Breast epithelium (tissue), 4 donors: ENCODE results near the gene GLIS1. TPM values are rescaled to one million over a fixed set of nuclear protein-coding genes. Genes with fewer than 3 reads are reported as not detected.
"Not testable (repeated sequence)": the region's sequence is repeated elsewhere in the genome, so short reads cannot be mapped to it uniquely, and the experiment has no call there.

ENCODE experiments used
- DNase-seq, 2 donors: peaks; one replicate each; pipeline ENCODE4 v3.0.0-alpha.2; 2019; ENCODE audit warnings: low spot score in 2 of 2
- H3K27ac ChIP-seq, 2 donors: fragments of 200-600 bp; sonication (generic) in 1 of 2; one replicate each; pipeline ENCODE4 v1.5.1; 2016 to 2019; ENCODE audit warnings: mild to moderate bottlenecking in 1 of 2
- H3K27me3 ChIP-seq, 2 donors: fragments of 200-600 bp; sonication (generic) in 1 of 2; one replicate each; pipeline versions ENCODE4 v1.5.1 to v1.6.0; 2017 to 2019; ENCODE audit warnings: control low read depth in 1 of 2, mild to moderate bottlenecking in 1 of 2
- H3K36me3 ChIP-seq: fragments of 200-600 bp; one replicate; pipeline ENCODE4 v1.5.1; 2019
- H3K4me1 ChIP-seq, 2 donors: fragments of 200-600 bp; sonication (generic); one replicate each; pipeline ENCODE4 v1.5.1; 2016 to 2019; ENCODE audit warnings: control low read depth in 1 of 2
- H3K4me3 ChIP-seq, 3 donors: fragments of 200-600 bp; sonication (generic); 1 replicate in 2 of 3; 2 replicates in 1 of 3; pipeline ENCODE4 v1.5.1; 2016 to 2019; ENCODE audit warnings: mild to moderate bottlenecking in 3 of 3, moderate library complexity in 2 of 3
- H3K9me3 ChIP-seq, 2 donors: fragments of 200-600 bp; sonication (generic) in 1 of 2; one replicate each; pipeline ENCODE4 v1.5.1; 2016 to 2019; ENCODE audit warnings: control low read depth in 1 of 2
- POLR2A ChIP-seq: fragments of 450-650 bp; IDR thresholded peaks from one replicate; pipeline ENCODE4 v1.6.1; 2016; ENCODE audit warnings: antibody characterized with exemption, mild to moderate bottlenecking, moderate library complexity
- POLR2AphosphoS5 ChIP-seq, 3 donors: sonication (generic); formaldehyde crosslinking; IDR thresholded peaks; one replicate each; pipeline ENCODE4 v1.6.1; 2017; ENCODE audit warnings: antibody characterized with exemption in 3 of 3
- intact Hi-C: fragments of 100-400 bp; cut with DNase I; formaldehyde crosslinking; loops from one replicate; pipeline ENCODE4 v1.15.1; 2023; ENCODE audit warnings: low total_unique reads
- total RNA-seq, 3 donors: library from RNA; depleted of rRNA; stranded (reverse); fragments of >200 nt; gene quantifications; one replicate each; pipeline ENCODE4 v1.1.0, GENCODE V29; 2016
- TF ChIP-seq, protein P1 (sequence below), 3 donors: fragments of 450-650 bp; IDR thresholded peaks; one replicate each; pipeline ENCODE4 v1.5.1; 2016 to 2017; ENCODE audit warnings: antibody characterized with exemption in 3 of 3, mild to moderate bottlenecking in 3 of 3, moderate library complexity in 3 of 3

GLIS1 gene
- total RNA-seq, 3 donors from 2014 or later, result 0.16 to 2.0 (median 0.59) TPM

DNA sequence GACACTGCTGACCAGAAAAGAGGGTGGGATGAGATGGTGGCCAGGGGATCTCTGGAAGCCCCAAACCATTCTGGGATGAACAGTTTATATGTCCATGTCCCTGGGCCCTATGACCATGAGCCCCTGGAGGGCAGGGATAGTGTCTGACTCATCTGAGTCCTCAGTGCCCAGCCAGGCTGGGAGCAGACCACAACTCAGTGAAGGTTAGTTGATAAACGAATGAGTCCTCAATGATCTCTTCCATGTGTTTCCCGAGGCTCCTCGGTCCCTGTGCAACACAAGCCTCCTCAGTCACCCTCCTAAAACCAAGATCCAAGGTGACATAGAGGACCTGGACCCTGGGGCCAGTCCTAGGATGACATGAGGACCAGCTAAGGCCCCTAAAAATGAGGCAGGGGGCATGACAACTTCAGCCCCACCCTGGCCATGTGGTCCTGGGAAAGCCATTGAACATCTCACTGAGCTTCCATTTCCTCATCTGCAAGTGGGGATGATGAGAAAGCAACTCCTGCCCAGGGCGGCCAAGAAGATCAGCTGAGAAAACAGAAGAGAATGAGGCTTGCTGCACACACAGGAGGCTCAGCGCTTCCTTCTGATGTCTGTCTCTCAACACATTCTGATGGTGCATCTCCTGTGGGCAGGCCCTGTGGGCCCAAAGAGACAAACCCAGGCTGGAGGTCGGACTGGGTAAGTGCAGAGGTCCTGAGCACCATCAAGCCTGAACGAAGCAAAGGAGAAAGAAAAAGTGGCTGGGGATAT is 86.3 kb downstream of the GLIS1 start:
- no peak overlapping the region for H3K4me3 ChIP-seq
- no peaks in the 10 kb centered on the region for H3K4me1 ChIP-seq
- TF ChIP-seq POLR2A, result no peak
- H3K36me3 ChIP-seq, result no peaks in the 10 kb centered on the region
- H3K9me3 ChIP-seq, result no peaks in the 10 kb centered on the region
- H3K27ac ChIP-seq, result no peak overlapping the region
- no peaks in the 10 kb centered on the region for H3K27me3 ChIP-seq
- peak in 1 of 2 donors; percentile 27 for DNase-seq
- intact Hi-C loops, result no loop called here

GRCh38 chr1:53651356-53651755 is 87.6 kb downstream of the GLIS1 start:
- Histone ChIP-seq H3K27me3 (no peaks in the 10 kb centered on the region), H3K4me1 (no peaks in the 10 kb centered on the region), H3K36me3 (no peaks in the 10 kb centered on the region), H3K27ac (no peak overlapping the region), H3K4me3 (no peak overlapping the region), H3K9me3 (no peaks in the 10 kb centered on the region)
- DNase-seq, result peak in 1 of 2 donors; percentile 25
- intact Hi-C loops, result no loop called here
- TF ChIP-seq, protein P1, sequence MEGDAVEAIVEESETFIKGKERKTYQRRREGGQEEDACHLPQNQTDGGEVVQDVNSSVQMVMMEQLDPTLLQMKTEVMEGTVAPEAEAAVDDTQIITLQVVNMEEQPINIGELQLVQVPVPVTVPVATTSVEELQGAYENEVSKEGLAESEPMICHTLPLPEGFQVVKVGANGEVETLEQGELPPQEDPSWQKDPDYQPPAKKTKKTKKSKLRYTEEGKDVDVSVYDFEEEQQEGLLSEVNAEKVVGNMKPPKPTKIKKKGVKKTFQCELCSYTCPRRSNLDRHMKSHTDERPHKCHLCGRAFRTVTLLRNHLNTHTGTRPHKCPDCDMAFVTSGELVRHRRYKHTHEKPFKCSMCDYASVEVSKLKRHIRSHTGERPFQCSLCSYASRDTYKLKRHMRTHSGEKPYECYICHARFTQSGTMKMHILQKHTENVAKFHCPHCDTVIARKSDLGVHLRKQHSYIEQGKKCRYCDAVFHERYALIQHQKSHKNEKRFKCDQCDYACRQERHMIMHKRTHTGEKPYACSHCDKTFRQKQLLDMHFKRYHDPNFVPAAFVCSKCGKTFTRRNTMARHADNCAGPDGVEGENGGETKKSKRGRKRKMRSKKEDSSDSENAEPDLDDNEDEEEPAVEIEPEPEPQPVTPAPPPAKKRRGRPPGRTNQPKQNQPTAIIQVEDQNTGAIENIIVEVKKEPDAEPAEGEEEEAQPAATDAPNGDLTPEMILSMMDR (IDR thresholded peaks at IDR 0.05), result no peak
- TF ChIP-seq POLR2AphosphoS5 (IDR thresholded peaks at IDR 0.05) (no peak), POLR2A (no peak)

DNA sequence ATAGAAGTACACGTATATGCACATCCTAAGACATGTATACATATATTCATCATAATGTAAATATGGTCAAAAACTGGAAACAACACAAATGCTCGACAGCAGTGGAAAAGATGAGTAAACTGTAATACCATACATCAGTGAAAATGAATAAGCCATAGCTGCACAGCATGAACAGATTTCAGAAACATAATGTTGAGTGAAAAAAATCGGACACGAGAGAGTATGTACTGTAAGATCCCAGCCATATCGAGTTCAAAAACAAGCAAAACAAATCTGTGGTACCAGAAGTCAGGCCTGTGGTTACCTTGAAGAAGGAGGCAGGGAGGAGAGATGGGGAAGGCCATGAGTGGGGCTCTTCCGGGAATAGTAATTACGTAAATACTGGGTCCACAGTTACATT is 90.4 kb downstream of the GLIS1 start:
- Histone ChIP-seq H3K4me3 (no peak overlapping the region), H3K4me1 (no peaks in the 10 kb centered on the region), H3K27me3 (no peaks in the 10 kb centered on the region), H3K9me3 (no peaks in the 10 kb centered on the region), H3K27ac (no peak overlapping the region), H3K36me3 (no peaks in the 10 kb centered on the region)
- intact Hi-C loops, result loop anchor here (5.0 kb wide), 1 partner anchor 706 kb away; no protein-coding TSS in a partner anchor
- no peak for TF ChIP-seq POLR2AphosphoS5 (IDR thresholded peaks at IDR 0.05)
- TF ChIP-seq, protein P1 (IDR thresholded peaks at IDR 0.05), result no peak
- no peak for TF ChIP-seq POLR2A
- DNase-seq, result no peak

DNA sequence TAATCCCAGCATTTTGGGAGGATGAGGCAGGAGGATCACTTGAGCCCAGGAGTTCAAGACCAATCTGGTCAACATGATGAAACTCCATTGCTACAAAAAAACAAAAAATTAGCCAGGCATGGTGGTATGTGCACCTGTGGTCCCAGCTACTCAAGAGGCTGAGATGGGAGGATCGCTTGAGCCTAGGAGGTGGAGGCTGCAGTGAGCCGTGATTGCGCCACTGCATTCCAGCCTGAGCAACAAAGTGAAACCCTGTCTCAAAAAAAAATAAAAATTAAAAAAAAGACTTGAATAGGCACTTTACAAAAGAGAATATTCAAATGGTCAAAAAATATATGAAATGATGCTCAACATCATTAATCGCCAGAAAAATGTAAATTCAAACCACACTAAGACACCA is 91.0 kb downstream of the GLIS1 start:
- not testable (repeated sequence) for H3K9me3 ChIP-seq, H3K4me1 ChIP-seq, H3K27me3 ChIP-seq, H3K4me3 ChIP-seq, H3K27ac ChIP-seq, H3K36me3 ChIP-seq
- intact Hi-C loops, result loop anchor here (5.0 kb wide), 1 partner anchor 706 kb away; no protein-coding TSS in a partner anchor
- peak in 1 of 2 donors; percentile 9 for DNase-seq

DNA sequence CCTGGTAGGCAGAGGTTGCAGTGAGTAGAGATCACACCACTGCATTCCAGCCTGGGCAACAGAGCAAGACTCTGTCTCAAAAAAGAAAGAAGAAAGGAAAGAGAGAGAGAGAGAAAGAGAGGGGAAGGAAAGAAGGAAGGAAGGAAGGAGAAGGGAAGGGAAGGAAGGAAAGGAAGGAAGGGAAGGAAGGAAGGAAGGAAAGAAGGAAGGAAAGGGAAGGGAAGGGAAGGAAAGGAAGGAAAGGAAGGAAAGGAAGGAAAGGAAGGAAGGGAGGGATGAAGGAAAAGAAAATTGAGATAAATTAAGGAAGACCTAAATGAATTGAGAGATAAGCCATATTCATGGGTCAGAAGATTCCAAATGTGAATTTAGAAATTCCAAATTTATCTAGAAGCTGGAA is 92.2 kb downstream of the GLIS1 start:
- Histone ChIP-seq H3K9me3 (no peaks in the 10 kb centered on the region), H3K36me3 (no peaks in the 10 kb centered on the region), H3K4me3 (no peak overlapping the region), H3K27me3 (no peaks in the 10 kb centered on the region), H3K27ac (no peak overlapping the region), H3K4me1 (no peaks in the 10 kb centered on the region)
- TF ChIP-seq POLR2A, result no peak
- no peak for TF ChIP-seq POLR2AphosphoS5 (IDR thresholded peaks at IDR 0.05)
- TF ChIP-seq, protein P1 (IDR thresholded peaks at IDR 0.05), result no peak
- no peak for DNase-seq
- intact Hi-C loops, result loop anchor here (5.0 kb wide), 1 partner anchor 704 kb away; no protein-coding TSS in a partner anchor

DNA sequence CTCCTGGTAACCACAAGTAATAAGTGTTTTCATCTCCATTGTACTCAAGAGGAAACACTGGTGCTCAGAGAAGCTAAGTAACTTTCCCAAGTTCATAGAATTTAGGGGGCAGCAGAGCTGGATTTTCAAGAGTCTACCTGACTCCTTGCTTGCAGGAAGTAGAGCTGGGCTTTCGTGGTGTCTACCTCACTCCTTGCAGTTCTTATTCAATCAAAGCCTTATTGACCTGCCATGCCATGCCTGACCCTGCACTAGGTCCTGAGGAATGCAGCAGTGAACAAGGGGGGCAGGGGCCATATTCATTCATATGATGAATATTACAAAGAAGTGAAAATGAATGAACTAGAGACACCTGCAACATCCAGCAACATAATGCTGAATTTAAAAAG is 93.3 kb downstream of the GLIS1 start:
- no peak for DNase-seq
- Histone ChIP-seq H3K4me3 (no peak overlapping the region), H3K27me3 (no peaks in the 10 kb centered on the region), H3K27ac (no peak overlapping the region), H3K36me3 (no peaks in the 10 kb centered on the region), H3K4me1 (no peaks in the 10 kb centered on the region), H3K9me3 (no peaks in the 10 kb centered on the region)
- no peak for TF ChIP-seq POLR2A
- no peak for TF ChIP-seq POLR2AphosphoS5 (IDR thresholded peaks at IDR 0.05)
- TF ChIP-seq, protein P1 (IDR thresholded peaks at IDR 0.05), result no peak
- intact Hi-C loops, result loop anchor here (5.0 kb wide), 1 partner anchor 703 kb away; no protein-coding TSS in a partner anchor
